CD4-positive, alpha-beta T cell treated with Interleukin-10 for 1 hour (primary cell): Measurements from ENCODE around the gene MUC5B.
"Not testable (repeated sequence)": the region's sequence is repeated elsewhere in the genome, so short reads cannot be mapped to it uniquely, and the experiment has no call there.

Source experiments
- DNase-seq: peaks from one replicate; pipeline ENCODE4 v3.0.0-alpha.2; 2020

Gene MUC5B

DNA sequence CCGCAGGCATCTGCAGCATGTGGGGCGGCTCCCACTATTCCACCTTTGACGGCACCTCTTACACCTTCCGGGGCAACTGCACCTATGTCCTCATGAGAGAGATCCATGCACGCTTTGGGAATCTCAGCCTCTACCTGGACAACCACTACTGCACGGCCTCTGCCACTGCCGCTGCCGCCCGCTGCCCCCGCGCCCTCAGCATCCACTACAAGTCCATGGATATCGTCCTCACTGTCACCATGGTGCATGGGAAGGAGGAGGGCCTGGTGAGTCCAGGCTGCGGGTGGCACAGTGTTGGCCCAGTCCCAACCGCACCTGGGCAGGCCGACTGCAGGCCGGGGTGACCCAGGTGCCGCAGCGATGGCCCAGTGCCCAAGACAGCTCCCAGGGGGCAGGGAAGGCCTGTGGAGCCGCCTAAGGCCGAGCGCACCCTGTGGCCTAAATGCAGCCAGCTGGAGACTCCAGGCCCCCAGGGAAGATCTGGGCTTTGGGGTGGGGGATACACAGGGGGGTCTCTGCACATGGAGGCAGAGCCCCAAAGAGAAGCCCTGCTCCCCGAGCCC is 31.3 kb downstream of the MUC5B start:
- DNase-seq = no peak

DNA sequence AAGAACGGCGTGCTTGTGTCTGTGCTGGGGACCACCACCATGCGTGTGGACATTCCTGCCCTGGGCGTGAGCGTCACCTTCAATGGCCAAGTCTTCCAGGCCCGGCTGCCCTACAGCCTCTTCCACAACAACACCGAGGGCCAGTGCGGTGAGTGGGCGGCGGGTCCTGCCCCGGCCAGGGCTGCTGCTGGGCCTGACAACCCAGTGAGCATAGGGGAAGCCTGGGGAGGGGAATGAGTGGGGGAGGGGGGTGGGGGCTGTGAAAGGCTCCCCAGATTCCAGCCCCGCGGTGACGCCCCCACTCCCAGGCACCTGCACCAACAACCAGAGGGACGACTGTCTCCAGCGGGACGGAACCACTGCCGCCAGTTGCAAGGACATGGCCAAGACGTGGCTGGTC is 31.9 kb downstream of the MUC5B start:
- DNase-seq = no peak

DNA sequence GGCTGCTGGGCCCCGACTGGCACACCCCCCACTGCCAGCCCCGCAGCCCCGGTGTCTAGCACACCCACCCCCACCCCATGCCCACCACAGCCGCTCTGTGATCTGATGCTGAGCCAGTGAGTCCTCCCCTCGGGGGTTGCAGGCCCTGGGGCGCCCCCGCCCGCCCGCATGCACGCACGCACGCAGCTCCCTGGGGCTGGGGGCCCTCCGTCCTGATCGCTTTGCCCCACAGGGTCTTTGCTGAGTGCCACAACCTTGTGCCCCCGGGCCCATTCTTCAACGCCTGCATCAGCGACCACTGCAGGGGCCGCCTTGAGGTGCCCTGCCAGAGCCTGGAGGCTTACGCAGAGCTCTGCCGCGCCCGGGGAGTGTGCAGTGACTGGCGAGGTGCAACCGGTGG is 32.3 kb downstream of the MUC5B start:
- no peak for DNase-seq

DNA sequence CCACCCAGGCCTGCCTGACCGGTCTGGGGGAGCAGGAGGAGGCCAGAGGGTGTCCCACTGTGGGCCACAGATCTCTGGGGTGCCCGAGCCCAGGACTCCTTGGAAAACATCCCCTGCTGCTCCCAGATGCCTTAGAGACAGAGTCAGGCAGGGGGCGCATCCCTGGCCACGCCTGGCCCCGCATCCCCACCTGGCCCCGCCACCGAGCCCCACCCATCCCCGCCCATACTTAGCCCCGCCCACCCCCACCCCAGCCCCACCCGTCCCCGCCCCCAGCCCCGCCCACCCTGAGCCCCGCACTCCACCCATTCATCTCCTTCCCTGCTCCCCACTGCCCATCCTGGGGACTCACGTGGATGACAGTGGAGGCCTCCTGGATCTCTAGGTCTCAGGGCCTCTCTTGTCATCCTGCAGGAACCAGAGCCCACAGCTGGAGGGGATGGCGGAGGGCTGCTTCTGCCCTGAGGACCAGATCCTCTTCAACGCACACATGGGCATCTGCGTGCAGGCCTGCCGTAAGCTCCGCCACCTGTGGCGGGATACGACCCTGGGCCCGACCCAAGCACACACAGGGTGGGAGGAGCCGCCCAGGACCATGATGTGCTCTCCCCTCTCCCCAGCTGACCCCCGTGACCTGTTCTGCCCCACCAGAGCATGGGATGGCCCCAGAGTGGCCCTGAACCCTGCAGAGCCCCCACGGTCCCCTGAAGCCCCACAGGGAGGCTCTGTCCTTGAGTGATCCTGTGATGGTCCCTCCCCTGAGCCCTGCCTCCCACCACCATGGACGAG is 33.6 kb downstream of the MUC5B start:
- DNase-seq = no peak

DNA sequence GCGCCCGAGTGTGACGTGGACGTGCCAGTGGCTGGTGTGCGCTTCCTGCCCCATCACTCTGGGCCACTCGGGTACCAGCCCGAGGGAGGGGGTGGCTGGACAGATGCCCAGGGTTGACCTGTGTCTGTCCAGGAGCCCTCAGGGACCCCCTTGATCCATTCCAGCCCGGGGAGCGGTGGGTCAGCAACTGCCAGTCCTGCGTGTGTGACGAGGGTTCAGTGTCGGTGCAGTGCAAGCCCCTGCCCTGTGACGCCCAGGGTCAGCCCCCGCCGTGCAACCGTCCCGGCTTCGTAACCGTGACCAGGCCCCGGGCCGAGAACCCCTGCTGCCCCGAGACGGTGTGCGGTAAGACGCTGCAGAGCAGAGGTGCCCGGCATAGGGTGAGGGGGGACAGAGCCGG is 34.5 kb downstream of the MUC5B start:
- DNase-seq = no peak

DNA sequence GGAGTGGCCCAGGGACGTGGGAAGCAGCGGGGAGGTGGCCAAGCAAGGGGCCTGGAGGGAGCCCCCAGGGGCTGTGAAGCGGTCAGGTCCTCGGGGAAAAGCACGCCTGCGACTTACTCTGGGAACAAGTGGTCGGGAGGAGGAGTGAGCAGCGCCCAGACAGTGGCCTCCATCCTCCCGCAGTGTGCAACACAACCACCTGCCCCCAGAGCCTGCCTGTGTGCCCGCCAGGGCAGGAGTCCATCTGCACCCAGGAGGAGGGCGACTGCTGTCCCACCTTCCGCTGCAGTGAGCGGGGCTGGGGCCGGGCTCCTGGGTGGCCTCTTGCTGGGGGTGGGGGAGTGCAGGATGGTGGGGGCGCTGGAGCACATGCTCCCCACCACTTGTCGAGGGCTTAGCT is 35.0 kb downstream of the MUC5B start:
- DNase-seq = no peak

DNA sequence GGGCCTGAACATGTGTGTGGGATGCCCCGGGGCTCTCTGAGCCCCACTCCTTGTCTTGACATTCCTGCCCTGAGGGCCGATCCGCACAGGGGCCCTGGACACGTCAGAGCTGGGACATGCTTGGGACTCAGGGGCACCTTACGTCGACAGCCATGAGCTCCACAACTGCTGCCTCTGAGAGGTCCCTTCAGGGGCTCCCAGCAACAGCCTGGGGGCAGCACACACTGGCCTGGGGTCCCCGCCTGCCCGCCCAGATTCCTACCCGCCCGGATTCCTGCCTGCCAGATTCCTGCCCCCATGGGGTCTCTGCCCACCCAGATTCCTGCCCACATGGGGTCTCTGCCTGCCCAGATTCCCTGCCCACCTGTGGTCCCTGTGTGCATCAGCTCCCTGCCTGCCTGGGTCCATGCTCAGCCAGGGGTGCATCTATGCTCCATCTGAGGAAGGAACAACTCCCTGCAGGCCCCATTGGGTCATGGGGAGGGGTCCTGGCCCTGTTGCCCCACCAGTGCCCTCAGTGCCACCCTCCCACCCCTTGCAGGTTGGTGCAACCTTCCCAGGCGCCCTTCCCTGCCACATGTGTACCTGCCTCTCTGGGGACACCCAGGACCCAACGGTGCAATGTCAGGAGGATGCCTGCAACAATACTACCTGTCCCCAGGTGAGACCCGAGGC is 35.7 kb downstream of the MUC5B start:
- DNase-seq = no peak

DNA sequence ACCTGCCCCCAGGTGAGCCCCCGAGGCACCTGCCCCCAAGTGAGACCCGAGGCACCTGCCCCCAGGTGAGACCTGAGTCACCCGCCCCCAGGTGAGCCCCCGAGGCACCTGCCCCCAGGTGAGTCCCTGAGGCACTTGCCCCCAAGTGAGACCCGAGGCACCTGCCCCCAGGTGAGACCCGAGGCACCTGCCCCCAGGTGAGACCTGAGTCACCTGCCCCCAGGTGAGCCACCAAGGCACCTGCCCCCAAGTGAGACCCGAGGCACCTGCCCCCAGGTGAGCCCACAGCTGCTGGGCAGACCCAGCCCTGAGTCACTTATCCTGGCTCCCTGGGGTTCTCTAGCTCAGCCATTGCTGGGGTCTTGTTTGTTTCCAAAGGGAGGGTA is 36.2 kb downstream of the MUC5B start:
- DNase-seq = no peak

DNA sequence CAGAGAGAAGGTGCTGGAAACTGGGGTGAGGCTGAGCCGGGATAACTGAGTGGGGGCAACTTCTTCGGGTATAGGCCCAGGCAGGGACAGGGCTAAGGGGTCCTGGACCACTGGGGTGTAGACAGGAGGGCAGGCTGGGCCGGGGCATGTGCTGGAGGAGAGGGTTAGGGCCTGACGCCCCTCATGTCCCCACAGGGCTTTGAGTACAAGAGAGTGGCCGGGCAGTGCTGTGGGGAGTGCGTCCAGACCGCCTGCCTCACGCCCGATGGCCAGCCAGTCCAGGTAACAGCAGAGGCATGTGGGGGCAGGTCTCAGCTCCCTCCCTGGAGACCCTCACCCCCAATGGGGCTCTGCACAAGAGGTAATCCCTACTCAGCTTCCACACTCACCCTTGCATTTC is 36.7 kb downstream of the MUC5B start:
- DNase-seq = no peak

DNA sequence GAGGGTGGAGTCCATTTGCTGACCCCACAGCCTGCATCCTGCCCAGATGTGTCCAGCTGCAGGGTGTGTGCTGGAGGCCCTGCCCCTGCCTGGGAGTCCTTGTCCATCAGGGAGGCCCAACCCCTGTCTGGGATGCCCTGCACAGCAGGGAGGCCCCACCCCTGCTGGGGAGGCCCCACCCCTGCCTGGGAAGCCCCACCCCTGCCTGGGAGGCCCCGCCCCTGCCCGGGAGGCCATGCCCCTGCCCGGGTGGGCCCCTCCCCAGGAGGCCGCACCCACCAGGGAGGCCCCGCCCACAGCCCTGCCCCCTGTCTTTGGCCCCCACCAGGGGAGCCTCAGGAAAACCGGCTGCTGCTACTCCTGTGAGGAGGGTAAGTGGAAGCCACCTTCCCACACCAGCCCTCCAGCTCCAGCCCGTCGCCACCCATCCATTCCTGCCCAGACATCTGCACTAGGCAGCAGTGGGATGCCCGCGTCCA is 37.2 kb downstream of the MUC5B start:
- DNase-seq = peak; percentile 49

DNA sequence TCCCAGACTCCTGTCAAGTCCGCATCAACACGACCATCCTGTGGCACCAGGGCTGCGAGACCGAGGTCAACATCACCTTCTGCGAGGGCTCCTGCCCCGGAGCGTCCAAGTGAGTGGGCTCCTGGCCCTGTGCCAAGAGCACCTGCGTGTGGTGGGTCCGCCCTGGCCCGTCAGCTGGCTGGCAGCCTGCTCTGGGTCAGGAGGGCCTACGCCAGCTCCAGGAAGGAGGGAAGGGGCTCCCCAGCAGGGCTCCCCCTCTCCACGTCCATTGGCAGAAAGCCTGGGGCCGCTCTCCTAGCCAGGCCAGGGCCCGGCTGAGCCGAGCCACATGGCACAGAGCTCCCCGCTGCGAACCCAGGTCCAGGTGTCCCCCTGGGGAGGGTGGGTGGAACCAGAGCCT is 37.8 kb downstream of the MUC5B start:
- DNase-seq = no peak

DNA sequence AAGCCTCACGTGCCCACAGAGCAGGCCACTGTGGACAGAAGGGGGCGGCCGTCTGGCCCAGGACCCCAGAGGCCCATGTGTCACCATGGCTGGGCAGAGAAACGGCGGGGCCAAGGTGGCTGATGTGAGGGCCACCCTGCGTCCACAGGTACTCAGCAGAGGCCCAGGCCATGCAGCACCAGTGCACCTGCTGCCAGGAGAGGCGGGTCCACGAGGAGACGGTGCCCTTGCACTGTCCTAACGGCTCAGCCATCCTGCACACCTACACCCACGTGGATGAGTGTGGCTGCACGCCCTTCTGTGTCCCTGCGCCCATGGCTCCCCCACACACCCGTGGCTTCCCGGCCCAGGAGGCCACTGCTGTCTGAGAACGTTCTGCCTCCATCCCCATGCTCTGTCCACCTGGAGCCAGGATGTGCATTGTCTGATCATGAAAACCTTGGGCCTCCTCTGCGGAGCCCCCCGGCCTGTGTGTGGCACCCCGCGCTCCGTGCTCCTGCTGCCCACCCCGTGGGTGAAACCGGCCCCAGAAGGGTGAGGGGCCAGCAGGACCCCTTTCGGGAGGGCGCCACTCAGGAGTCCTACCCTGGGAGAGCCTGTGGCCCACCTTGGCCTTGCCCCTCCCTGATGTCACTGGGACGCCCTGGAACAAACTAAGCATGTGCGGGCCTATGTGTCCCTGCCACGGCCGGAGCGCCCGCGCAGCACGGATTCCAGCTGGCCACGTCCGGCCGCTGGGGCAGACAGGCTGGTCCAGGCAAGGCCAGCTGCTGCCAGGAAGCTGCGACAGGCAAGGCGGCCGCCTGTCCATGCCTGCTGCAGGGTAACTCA is 38.6 kb downstream of the MUC5B start:
- DNase-seq = no peak

DNA sequence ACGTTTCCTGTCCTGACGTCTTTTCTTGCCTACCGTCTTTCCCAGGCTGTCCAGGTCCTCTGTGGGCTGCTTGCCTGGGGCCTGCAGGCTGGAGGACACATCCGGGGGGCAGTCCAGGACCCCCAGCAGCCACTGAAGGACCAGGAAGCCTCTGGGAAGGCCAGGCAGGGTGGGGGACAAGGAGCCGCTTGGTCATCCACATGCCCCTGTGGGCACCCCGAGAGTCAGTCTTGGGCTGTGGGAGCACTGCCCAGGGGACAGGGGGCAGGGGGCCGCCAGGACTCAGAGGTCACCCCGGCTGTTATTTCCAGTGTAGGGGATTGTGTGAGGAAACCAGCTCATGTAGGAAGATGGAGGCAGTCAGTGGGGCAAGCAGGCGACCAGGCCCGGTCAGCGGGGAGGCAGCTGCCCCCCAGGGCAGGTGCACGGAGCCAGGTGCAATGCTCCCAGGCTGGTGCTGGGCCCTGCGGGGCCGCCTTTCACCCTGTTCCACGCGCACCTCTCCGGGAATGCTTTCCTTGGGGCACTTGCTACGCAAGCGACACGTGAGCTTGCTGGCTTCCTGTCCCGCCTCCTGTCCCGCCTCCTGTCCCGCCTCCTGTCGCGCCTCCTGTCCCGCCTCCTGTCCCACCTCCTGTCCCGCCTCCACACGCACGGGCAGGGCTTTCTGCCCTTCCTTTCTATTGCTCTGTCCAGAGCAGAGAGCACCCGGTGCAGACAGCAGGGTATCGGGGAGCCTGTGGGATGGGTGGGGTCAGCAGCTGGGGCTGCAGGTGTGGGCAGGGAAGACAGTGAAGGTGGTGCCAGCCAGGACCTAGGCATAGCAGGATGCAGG is 39.5 kb downstream of the MUC5B start:
- DNase-seq = peak; percentile 90

DNA sequence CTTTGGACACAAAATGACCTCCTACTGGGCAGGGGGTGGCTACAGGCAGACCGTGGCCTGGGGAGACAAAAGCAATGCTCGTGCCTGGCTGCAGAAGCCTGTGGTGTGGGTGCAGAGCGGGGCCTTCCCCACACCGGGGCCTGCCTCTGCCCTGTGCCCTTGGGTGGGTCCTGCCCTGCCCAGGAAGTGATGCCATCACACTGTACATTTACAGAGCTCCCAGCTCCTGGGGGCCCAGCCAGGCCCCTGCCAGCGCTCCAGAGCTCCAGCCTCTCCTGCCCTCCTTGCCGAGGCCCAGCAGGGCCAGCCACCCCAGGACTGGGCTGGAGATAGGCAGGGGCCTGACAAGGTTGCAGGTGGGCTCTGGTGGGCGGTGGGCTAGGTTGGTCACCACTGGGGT is 40.1 kb downstream of the MUC5B start:
- DNase-seq = peak; percentile 37

DNA sequence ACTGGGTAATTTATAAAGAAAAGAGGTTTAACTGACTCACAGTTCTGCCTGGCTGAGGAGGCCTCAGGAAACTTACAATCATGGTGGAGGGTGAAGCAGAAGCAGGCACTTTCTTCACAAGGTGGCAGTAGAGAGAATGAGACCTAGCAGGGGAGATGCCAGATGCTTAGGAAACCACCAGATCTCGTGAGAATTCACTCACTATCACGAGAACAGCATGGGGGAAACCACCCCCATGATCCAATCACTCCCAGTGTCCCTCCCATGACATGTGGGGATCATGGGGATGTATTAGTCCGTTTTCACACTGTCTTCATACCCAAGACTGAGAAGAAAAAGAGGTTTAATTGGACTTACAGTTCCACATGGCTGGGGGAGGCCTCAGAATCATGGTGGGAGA is 41.6 kb downstream of the MUC5B start:
- DNase-seq = peak; percentile 76

DNA sequence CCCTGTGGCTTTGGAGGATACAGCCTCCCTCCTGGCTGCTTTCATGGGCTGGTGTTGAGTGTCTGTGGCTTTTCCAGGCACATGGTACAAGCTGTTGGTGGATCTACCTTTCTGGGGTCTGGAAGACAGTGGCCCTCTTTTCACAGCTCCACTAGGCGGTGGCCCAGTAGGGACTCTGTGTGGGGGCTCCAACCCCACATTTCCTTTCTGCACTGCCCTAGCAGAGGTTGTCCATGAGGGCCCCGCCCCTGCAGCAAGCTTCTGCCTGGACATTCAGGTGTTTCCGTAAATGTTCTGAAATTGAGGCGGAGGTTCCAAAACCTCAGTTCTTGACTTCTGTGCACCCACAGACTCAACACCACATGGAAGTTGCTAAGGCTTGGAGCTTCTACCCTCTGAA is 42.6 kb downstream of the MUC5B start:
- not testable (repeated sequence) for DNase-seq

DNA sequence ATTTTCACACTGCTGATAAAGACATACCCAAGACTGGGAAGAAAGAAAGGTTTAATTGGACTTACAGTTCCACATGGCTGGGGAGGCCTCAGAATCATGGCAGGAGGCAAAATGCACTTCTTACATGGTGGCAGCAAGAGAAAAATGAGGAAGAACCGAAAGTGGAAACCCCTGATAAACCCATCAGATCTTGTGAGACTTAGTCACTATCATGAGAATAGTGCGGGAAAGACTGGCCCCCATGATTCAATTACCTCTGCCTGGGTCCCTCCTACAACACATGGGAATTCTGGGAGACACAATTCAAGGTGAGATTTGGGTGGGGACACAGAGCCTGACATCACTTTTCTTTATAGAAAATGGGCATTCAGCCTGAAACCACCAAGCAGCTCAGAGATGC is 44.1 kb downstream of the MUC5B start:
- DNase-seq = not testable (repeated sequence)

DNA sequence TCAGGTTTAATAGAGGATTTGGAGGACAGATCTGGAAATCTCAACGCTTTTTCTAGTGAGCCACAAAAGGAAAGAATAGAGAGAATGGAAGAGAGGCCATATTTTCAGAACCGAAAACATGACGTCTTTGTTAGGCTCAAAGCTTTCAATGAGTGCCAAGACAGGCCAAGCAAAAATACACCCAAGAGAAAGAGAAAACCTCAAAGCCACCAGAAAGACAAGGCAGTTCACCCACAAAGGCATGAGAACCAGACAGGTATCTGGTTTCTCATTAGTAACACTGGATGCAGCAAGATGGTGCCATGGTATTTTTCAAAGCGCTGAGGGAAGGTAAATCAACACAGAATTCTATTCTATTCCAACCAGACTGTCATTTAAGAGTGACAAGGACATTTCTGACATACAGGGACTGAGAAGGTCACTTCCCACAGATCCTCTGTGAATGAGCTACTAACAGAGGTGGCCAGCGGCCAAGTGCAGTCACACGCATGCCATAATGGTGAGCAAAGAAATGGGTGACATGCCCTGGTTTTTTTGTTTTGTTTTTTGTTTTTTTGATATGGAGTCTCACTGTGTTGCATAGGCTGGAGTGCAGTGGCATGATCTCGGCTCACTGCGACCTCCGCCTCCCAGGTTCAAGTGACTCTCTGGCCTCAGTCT is 44.7 kb downstream of the MUC5B start:
- DNase-seq = no peak

DNA sequence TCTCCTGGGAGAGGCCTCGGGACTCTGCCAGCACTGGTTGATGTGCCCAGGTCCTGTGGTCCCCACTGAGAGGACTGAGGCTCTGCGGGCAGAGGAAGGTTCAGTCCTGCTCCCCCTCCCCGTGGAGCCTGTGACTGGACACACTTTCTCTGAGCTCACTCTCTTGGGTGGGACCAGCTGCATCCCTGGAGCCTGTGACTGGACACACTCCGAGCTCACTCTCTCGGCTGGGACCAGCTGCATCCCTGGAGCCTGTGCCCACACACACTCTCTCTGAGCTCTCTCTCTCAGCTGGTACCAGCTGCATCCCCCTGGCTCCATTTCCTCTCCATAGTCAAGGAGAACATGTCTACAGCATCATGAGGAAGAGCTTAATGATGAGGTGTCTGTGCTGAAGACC is 47.1 kb downstream of the MUC5B start:
- no peak for DNase-seq

DNA sequence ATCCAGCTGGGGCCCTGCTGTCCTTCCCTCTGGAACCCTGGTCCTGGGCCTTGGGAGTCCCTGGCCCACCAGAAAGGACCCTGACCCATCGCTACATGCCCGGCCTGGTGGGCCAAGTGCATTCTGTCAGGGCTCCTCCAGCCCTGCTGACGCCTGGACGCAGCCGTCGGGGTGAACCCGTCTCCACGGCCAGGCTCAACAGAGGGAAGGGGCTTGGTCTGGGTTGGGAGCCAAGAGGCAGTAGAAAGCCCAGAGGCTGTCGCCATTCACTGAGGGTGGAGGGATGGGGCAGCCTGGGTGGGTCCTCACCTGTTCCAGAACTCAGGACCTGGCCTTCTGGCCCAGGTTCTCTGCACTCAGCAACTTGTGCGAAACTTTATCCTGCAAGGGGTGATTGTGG is 47.6 kb downstream of the MUC5B start:
- no peak for DNase-seq

DNA sequence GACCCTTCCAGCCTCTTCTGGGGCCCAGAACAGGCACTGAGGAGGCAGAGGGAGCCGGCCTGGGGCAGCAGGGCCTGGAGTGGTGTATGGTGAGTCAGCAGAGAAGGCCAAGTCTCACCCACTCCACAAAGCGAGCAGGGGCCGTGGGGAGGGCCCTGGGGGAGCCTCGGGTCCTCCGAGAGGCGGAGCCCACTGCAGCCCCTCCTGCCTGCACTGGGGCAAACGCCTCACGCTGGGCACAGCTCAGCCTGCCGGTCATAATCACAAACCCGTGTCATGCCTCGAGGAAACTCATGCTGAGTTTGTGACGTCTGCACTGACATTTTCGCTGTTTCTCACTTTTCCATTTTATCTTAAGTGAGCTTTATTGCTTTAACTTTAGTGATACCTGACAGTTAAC is 48.1 kb downstream of the MUC5B start:
- DNase-seq = no peak

DNA sequence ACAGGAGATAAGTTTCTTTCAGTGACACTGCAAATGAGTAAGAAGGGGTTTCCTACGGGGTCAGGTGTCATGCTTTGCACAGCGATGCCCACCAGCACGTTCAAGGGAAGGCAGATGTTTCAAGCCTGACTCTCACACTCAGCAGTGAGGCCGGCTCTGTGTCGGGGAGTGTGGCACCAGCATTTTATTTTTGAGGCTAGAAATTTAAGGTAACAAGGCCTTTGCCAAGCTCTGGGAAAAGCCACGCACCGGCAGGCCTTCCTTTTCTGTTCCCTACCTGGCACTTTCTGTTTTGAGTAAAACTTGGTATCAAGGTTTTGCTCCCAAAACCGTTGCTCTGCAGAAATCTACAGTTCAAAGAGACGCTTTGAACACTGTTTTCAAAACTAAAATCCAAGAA is 48.5 kb downstream of the MUC5B start:
- DNase-seq = no peak
